Hepatocyte (in vitro differentiated cells): ENCODE data around the gene COL11A2. TPM values are rescaled to one million over a fixed set of nuclear protein-coding genes. Genes with fewer than 3 reads are reported as not detected.

Experiments
- DNase-seq: peaks from one replicate; pipeline ENCODE4 v3.0.0-alpha.2; 2016; ENCODE audit warnings: low spot score
- H2AFZ ChIP-seq: fragments of 200-600 bp; sonication (generic); 2 replicates; pipeline ENCODE4 v1.6.0; 2016; ENCODE audit warnings: antibody characterized with exemption, mild to moderate bottlenecking
- H3K27ac ChIP-seq: fragments of 200-600 bp; sonication (generic); 2 replicates; pipeline ENCODE4 v1.5.1; 2016; ENCODE audit warnings: mild to moderate bottlenecking
- H3K27me3 ChIP-seq: fragments of 200-600 bp; sonication (generic); 2 replicates; pipeline ENCODE4 v1.6.1; 2016
- H3K36me3 ChIP-seq: fragments of 200-600 bp; sonication (generic); replicated peaks from 2 replicates; pipeline ENCODE4 v1.5.1; 2016; ENCODE audit warnings: low read depth; ENCODE audit not compliant: insufficient read depth
- H3K4me1 ChIP-seq: fragments of 200-600 bp; sonication (generic); 2 replicates; pipeline ENCODE4 v1.5.1; 2016; ENCODE audit warnings: mild to moderate bottlenecking, moderate library complexity; ENCODE audit not compliant: insufficient read depth
- H3K4me2 ChIP-seq: fragments of 200-600 bp; sonication (generic); 2 replicates; pipeline ENCODE4 v1.6.0; 2016
- H3K4me3 ChIP-seq: fragments of 200-600 bp; sonication (generic); 2 replicates; pipeline ENCODE4 v1.5.1; 2016; ENCODE audit warnings: mild to moderate bottlenecking
- H3K79me2 ChIP-seq: fragments of 200-600 bp; sonication (generic); 2 replicates; pipeline ENCODE4 v1.6.0; 2017; ENCODE audit warnings: mild to moderate bottlenecking
- H3K9me2 ChIP-seq: fragments of 200-600 bp; sonication (generic); replicated peaks from 2 replicates; pipeline ENCODE4 v1.6.0; 2017; ENCODE audit warnings: mild to moderate bottlenecking; ENCODE audit not compliant: insufficient read depth
- H3K9me3 ChIP-seq: fragments of 200-600 bp; sonication (generic); 2 replicates; pipeline ENCODE4 v1.5.1; 2016; ENCODE audit warnings: low read depth, mild to moderate bottlenecking
- H4K20me1 ChIP-seq: fragments of 200-600 bp; sonication (generic); 2 replicates; pipeline ENCODE4 v1.6.0; 2016; ENCODE audit warnings: mild to moderate bottlenecking; ENCODE audit not compliant: insufficient read depth, poor library complexity, severe bottlenecking
- CTCF ChIP-seq: fragments of 200-600 bp; sonication (generic); IDR thresholded peaks from 2 replicates; pipeline ENCODE4 v1.5.1; 2016; ENCODE audit warnings: antibody characterized with exemption, mild to moderate bottlenecking; ENCODE audit not compliant: poor library complexity
- EZH2 ChIP-seq: fragments of 200-600 bp; sonication (generic); IDR thresholded peaks from 2 replicates; pipeline ENCODE4 v1.6.1; 2016; ENCODE audit warnings: antibody characterized with exemption, mild to moderate bottlenecking, borderline replicate concordance
- EZH2phosphoT487 ChIP-seq: fragments of 200-600 bp; sonication (generic); IDR thresholded peaks from one replicate; pipeline ENCODE4 v1.6.1; 2018; ENCODE audit warnings: antibody characterized with exemption, mild to moderate bottlenecking, low read depth, moderate library complexity; ENCODE audit not compliant: unreplicated experiment, severe bottlenecking
- WGBS: methylation state at CpG from one replicate; pipeline ENCODE4 v1.1.6; 2016; ENCODE audit warnings: low lambda C conversion rate; ENCODE audit errors: missing lambda C conversion rate; 5-methylcytosine and 5-hydroxymethylcytosine counted together
- polyA plus RNA-seq: library from polyadenylated mRNA; unstranded; fragments of >200 nt; fragmentation: Nextera tagmentation; extraction: Ambion mirVana; gene quantifications from 2 replicates; pipeline ENCODE4 v1.2.1, GENCODE V29; 2016
- total RNA-seq: library from RNA; depleted of rRNA; stranded (reverse); fragments of >200 nt; gene quantifications from 2 replicates; pipeline ENCODE4 v1.2.3, GENCODE V29; 2014

The COL11A2 gene
- total and polyA plus RNA-seq, 2 experiments from 2014 or later: 3.0 to 4.7 TPM

GRCh38 chr6:33172688-33173534 lies 19.4 kb downstream of the COL11A2 start:
- DNase-seq: peak; percentile 56
- 80% methylated on average over 14 of the region's 16 CpGs for WGBS

GRCh38 chr6:33171880-33172687 lies 20.2 kb downstream of the COL11A2 start:
- Histone ChIP-seq H3K4me2 (peak overlapping the region; percentile 57), H3K36me3 (no peaks in the 10 kb centered on the region), H3K27me3 (no peaks in the 10 kb centered on the region), H3K79me2 (no peaks in the 10 kb centered on the region), H4K20me1 (no peaks in the 10 kb centered on the region), H3K9me2 (no peaks in the 10 kb centered on the region), H2AFZ (no peak overlapping the region), H3K4me1 (no peaks in the 10 kb centered on the region), H3K4me3 (no peak overlapping the region), H3K9me3 (no peaks in the 10 kb centered on the region), H3K27ac (no peak overlapping the region)
- DNase-seq: no peak
- 76% methylated on average over 8 of the region's 8 CpGs for WGBS
- TF ChIP-seq EZH2phosphoT487 (no peak), EZH2 (no peak), CTCF (no peak)

More at GRCh38 chr6:33172688-33173534, 19.4 kb downstream of the COL11A2 start:
- Histone ChIP-seq H3K4me2 (peak overlapping the region; percentile 57), H3K4me1 (no peaks in the 10 kb centered on the region), H3K27me3 (no peaks in the 10 kb centered on the region), H2AFZ (no peak overlapping the region), H3K9me2 (no peaks in the 10 kb centered on the region), H3K36me3 (no peaks in the 10 kb centered on the region), H3K4me3 (no peak overlapping the region), H4K20me1 (no peaks in the 10 kb centered on the region), H3K79me2 (no peaks in the 10 kb centered on the region), H3K9me3 (no peaks in the 10 kb centered on the region), H3K27ac (no peak overlapping the region)
- TF ChIP-seq EZH2 (no peak), CTCF (peak; percentile 55), EZH2phosphoT487 (no peak)

- H3K27ac ChIP-seq: no peak overlapping the region
- H3K27me3 ChIP-seq: no peaks in the 10 kb centered on the region
- no peaks in the 10 kb centered on the region for H3K4me1 ChIP-seq
- H4K20me1 ChIP-seq: no peaks in the 10 kb centered on the region
- H3K79me2 ChIP-seq: no peaks in the 10 kb centered on the region
- H3K4me3 ChIP-seq: no peak overlapping the region
- no peaks in the 10 kb centered on the region for H3K9me2 ChIP-seq
- TF ChIP-seq EZH2phosphoT487: no peak
- no peak for TF ChIP-seq EZH2
- TF ChIP-seq CTCF: no peak
- WGBS: 86% methylated on average over 11 of the region's 11 CpGs
- no peaks in the 10 kb centered on the region for H3K36me3 ChIP-seq
- H3K4me2 ChIP-seq: no peak overlapping the region
- H3K9me3 ChIP-seq: no peaks in the 10 kb centered on the region
- no peak for DNase-seq
- H2AFZ ChIP-seq: no peak overlapping the region
Observed at GRCh38 chr6:33171016-33171879, 21.0 kb downstream of the COL11A2 start.
